ENCODE data around the gene VASH2.

The VASH2 gene

DNA sequence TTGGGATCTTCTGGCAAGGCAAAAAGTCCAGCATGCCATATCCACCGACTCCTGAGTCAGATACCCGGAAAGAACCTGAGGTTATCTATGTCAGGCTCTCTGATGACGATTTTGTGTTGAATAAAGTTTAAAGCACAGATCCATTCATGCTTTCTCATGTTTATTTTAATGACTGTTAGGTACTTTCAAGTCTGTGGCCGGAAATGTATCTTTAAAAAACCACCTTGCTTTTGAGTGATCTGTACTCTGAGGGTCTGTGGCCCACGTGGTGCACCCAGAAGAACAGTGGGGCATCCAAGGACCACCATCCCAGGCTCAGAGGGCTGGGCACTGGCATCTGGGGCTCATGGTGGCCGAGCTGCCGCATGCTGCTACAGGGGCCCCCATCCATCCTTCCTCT, 30.1 kb upstream of the VASH2 start:
- peak; percentile 52 for DNase-seq (ENCODE audit: low spot score)
- TF ChIP-seq, protein P1, sequence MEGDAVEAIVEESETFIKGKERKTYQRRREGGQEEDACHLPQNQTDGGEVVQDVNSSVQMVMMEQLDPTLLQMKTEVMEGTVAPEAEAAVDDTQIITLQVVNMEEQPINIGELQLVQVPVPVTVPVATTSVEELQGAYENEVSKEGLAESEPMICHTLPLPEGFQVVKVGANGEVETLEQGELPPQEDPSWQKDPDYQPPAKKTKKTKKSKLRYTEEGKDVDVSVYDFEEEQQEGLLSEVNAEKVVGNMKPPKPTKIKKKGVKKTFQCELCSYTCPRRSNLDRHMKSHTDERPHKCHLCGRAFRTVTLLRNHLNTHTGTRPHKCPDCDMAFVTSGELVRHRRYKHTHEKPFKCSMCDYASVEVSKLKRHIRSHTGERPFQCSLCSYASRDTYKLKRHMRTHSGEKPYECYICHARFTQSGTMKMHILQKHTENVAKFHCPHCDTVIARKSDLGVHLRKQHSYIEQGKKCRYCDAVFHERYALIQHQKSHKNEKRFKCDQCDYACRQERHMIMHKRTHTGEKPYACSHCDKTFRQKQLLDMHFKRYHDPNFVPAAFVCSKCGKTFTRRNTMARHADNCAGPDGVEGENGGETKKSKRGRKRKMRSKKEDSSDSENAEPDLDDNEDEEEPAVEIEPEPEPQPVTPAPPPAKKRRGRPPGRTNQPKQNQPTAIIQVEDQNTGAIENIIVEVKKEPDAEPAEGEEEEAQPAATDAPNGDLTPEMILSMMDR (IDR thresholded peaks at IDR 0.05; ENCODE audit: borderline replicate concordance, control extremely low read depth, extremely low read depth, insufficient read depth, missing control alignments) = no peak
- in situ Hi-C loops (cut with MboI; ENCODE audit: low sequenced_read_pairs, unreplicated experiment) = no loop called here

GRCh38 chr1:212920896-212921295, 29.4 kb upstream of the VASH2 start:
- TF ChIP-seq, protein P1 (IDR thresholded peaks at IDR 0.05; ENCODE audit: borderline replicate concordance, control extremely low read depth, extremely low read depth, insufficient read depth, missing control alignments) = peak; percentile 47
- in situ Hi-C loops (cut with MboI; ENCODE audit: low sequenced_read_pairs, unreplicated experiment) = no loop called here

DNA sequence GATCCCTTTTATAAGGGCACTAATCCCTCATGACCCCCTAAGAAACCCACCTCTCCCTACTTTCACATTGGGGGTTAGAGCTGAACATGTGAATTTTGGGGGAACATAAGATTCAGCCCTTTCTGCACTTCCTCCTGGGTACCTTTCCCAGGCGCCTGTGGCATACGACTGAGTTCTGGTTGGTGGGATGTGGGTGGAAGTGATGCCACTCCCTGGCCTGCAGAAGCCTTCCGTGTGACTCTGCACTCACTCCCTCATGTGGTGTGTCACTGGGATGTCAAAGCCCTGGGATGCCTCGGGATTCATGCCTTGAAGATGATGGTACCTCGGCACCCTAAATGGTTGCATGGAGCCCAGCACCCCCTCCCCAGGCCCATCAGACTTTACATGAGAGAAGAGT, 28.3 kb upstream of the VASH2 start:
- TF ChIP-seq, protein P1 (IDR thresholded peaks at IDR 0.05; ENCODE audit: borderline replicate concordance, control extremely low read depth, extremely low read depth, insufficient read depth, missing control alignments) = no peak
- in situ Hi-C loops (cut with MboI; ENCODE audit: low sequenced_read_pairs, unreplicated experiment) = no loop called here
- DNase-seq (ENCODE audit: low spot score) = no peak

More at GRCh38 chr1:212920896-212921295, 29.4 kb upstream of the VASH2 start:
- DNase-seq (ENCODE audit: low spot score) = peak; percentile 57

GRCh38 chr1:212926372-212926771, 24.0 kb upstream of the VASH2 start:
- in situ Hi-C loops (cut with MboI; ENCODE audit: low sequenced_read_pairs, unreplicated experiment) = no loop called here
- TF ChIP-seq, protein P1 (IDR thresholded peaks at IDR 0.05; ENCODE audit: borderline replicate concordance, control extremely low read depth, extremely low read depth, insufficient read depth, missing control alignments) = no peak
- no peak for DNase-seq (ENCODE audit: low spot score)

- no peak for DNase-seq (ENCODE audit: low spot score)
- in situ Hi-C loops (cut with MboI; ENCODE audit: low sequenced_read_pairs, unreplicated experiment) = no loop called here
- TF ChIP-seq, protein P1 (IDR thresholded peaks at IDR 0.05; ENCODE audit: borderline replicate concordance, control extremely low read depth, extremely low read depth, insufficient read depth, missing control alignments) = no peak
Measured at GRCh38 chr1:212928323-212929291, 21.7 kb upstream of the VASH2 start.

DNA sequence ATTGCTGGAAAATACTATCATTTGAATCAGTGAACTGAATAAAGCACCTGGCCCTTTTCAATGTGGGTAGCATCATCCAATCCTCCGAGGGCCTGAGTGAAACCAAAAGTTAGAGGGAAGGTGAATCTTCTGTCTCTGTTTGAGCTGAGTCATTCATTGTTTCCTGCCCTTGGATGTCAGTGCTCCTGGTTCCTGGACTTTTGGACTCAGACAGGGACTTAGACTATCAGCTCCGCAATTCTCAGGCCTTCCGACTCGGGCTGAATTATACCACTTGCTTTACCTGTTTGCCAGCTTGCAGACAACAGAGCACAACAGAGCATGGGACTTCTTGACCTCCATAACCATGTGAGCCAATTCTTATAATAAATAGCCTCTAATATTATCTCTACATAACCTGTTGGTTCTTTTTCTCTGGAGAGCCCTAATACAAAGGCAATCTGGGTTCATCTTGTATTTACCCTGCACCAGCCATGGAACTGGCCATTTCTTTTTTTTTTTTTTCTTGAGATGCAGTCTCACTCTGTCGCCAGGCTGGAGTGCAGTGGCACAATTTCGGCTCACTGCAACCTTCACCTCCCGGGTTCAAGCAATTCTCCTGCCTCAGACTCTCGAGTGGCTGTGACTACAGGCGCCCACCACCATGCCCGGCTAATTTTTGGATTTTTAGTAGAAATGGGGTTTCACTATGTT, 19.2 kb upstream of the VASH2 start:
- no peak for DNase-seq (ENCODE audit: low spot score)
- TF ChIP-seq, protein P1 (IDR thresholded peaks at IDR 0.05; ENCODE audit: borderline replicate concordance, control extremely low read depth, extremely low read depth, insufficient read depth, missing control alignments) = no peak
- in situ Hi-C loops (cut with MboI; ENCODE audit: low sequenced_read_pairs, unreplicated experiment) = no loop called here
